ENCODE results near the gene TTC23. TPM values are rescaled to one million over a fixed set of nuclear protein-coding genes. Genes with fewer than 3 reads are reported as not detected.
"Not testable (repeated sequence)": the region's sequence is repeated elsewhere in the genome, so short reads cannot be mapped to it uniquely, and the experiment has no call there.

TTC23 gene
- total RNA-seq, 4 donors from 2014 or later, result 19.9 to 45.3 (median 34.0) TPM

DNA sequence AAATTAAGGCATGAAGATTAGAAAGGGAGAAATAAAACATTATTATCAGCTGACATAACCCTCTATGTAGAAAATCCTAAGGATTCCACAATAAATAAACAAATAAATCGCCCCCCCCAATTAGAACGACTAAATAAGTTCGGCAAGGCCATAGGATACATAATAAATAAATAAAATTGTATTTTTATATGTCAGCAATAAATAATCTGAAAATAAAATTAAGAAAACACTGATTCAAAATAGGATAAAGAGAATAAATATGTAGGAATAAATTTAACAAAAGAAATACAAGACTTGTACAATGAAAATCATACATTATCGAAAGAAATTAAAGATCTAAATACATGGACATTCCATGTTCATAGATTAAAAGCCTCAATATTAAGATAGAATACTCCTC lies 5.1 kb downstream of the TTC23 start:
- intact Hi-C loops (cut with DNase I), result no loop called here
- H3K4me3 ChIP-seq (replicated peaks in 1 of 3), result no peak overlapping the region
- TF ChIP-seq, protein P1, sequence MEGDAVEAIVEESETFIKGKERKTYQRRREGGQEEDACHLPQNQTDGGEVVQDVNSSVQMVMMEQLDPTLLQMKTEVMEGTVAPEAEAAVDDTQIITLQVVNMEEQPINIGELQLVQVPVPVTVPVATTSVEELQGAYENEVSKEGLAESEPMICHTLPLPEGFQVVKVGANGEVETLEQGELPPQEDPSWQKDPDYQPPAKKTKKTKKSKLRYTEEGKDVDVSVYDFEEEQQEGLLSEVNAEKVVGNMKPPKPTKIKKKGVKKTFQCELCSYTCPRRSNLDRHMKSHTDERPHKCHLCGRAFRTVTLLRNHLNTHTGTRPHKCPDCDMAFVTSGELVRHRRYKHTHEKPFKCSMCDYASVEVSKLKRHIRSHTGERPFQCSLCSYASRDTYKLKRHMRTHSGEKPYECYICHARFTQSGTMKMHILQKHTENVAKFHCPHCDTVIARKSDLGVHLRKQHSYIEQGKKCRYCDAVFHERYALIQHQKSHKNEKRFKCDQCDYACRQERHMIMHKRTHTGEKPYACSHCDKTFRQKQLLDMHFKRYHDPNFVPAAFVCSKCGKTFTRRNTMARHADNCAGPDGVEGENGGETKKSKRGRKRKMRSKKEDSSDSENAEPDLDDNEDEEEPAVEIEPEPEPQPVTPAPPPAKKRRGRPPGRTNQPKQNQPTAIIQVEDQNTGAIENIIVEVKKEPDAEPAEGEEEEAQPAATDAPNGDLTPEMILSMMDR (IDR thresholded peaks at IDR 0.05), result no peak
- no peak for TF ChIP-seq POLR2A (IDR thresholded peaks at IDR 0.05)

GRCh38 chr15:99241752-99242151 lies 7.6 kb downstream of the TTC23 start:
- DNase-seq, result no peak
- TF ChIP-seq, protein P1 (IDR thresholded peaks at IDR 0.05), result no peak
- no peak for TF ChIP-seq POLR2A (IDR thresholded peaks at IDR 0.05)
- no peaks in the 10 kb centered on the region for H3K4me1 ChIP-seq
- intact Hi-C loops (cut with DNase I), result no loop called here
- 91% methylated on average over 9 of the region's 9 CpGs for WGBS, 2 donors
- H3K27me3 ChIP-seq, result no peaks in the 10 kb centered on the region
- H3K4me3 ChIP-seq (replicated peaks in 1 of 3), result no peak overlapping the region
- H3K27ac ChIP-seq, result no peak overlapping the region
- no peaks in the 10 kb centered on the region for H3K9me3 ChIP-seq
- peaks cover 0 to 2% of the 10 kb centered on the region in 2 donors for H3K36me3 ChIP-seq

More for the DNA sequence above, 5.1 kb downstream of the TTC23 start:
- Histone ChIP-seq H3K4me1 (peaks cover 3 to 13% of the 10 kb centered on the region in 2 donors), H3K36me3 (no peaks in the 10 kb centered on the region), H3K27me3 (no peaks in the 10 kb centered on the region), H3K9me3 (no peaks in the 10 kb centered on the region), H3K27ac (no peak overlapping the region)
- no peak for DNase-seq
- WGBS, 2 donors, result 95% methylated on average over 4 of the region's 4 CpGs

DNA sequence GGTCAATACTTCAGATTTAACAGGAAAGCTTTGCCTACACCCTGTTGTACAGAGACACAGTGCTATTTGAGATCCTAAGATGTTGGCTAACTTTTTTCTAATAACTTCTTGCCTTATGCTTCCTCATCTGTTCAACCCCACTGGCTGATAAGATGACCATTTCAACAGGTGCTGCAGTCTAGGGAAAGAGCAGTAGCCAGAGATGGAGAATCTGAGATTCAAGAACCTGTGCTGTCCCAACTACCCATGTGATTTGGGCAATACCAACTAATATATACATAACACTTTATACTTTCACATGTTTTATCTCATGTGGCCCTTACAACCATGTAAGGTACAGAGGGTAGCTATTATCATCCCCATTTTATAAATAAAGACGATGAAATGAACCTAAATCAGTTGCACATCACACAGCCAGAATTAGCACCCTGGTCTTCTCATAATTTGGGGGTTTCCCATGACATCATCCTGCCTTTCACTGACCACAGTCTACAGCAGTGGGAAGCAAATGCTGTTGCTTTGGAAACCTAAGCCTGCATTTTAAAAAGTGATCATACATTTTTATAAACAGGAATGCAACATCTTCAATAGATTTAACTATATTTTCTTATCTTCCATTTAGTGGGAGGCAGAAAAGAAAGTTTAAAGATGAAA lies 9.7 kb downstream of the TTC23 start:
- no peak overlapping the region for H3K4me3 ChIP-seq (replicated peaks in 1 of 3)
- H3K27me3 ChIP-seq, result no peaks in the 10 kb centered on the region
- intact Hi-C loops (cut with DNase I), result no loop called here
- H3K27ac ChIP-seq, result no peak overlapping the region
- no peaks in the 10 kb centered on the region for H3K4me1 ChIP-seq
- WGBS, 2 donors, result 72 to 91% methylated on average over 1 of the region's 1 CpG
- TF ChIP-seq POLR2A (IDR thresholded peaks at IDR 0.05), result no peak
- TF ChIP-seq, protein P1 (IDR thresholded peaks at IDR 0.05), result no peak
- H3K9me3 ChIP-seq, result no peaks in the 10 kb centered on the region
- H3K36me3 ChIP-seq, result peaks cover 0 to 2% of the 10 kb centered on the region in 2 donors
- no peak for DNase-seq

DNA sequence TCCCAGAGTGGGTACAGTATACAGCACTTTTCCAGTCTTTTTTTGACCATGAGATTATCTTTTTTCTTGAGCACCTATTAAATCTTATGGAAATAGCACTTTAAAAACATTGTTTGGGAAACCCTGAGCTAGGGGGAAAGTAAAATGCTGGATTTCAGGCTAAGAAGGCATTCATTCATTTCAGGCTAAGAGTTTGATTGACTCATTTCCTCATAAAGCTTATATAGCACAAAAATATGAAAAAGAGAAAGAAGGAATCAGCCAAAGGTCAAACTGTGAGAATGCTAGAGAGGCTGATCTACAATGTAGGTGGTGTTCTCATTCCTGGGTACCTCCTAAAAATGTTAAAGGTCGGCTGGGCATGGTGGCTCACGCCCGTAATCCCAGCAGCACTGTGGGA lies 10.5 kb downstream of the TTC23 start:
- Histone ChIP-seq H3K27me3 (no peaks in the 10 kb centered on the region), H3K9me3 (no peaks in the 10 kb centered on the region), H3K36me3 (peaks cover 0 to 2% of the 10 kb centered on the region in 2 donors), H3K4me1 (no peaks in the 10 kb centered on the region), H3K4me3 (replicated peaks in 1 of 3) (no peak overlapping the region), H3K27ac (no peak overlapping the region)
- no peak for DNase-seq
- intact Hi-C loops (cut with DNase I), result no loop called here
- TF ChIP-seq POLR2A (IDR thresholded peaks at IDR 0.05), result no peak
- TF ChIP-seq, protein P1 (IDR thresholded peaks at IDR 0.05), result no peak
- 77 to 92% methylated on average over 3 of the region's 3 CpGs for WGBS, 2 donors

DNA sequence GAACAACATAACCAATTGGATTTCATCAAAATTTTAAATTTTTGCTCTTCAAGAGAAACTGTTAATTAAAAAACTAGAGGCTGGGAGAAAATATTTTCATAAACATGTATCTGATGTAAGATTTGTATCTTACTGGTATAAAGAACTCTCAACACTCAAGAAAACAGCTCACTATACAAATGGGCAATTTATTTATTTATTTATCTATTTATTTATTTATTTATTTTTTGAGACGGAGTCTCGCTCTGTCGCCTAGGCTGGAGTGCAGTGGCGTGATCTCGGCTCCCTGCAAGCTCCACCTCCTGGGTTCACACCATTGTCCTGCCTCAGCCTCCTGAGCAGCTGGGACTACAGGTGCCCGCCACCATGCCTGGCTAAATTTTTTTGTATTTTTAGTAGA lies 15.2 kb downstream of the TTC23 start:
- H3K27me3 ChIP-seq; intact Hi-C loops (cut with DNase I); H3K9me3 ChIP-seq; DNase-seq; H3K36me3 ChIP-seq; H3K4me1 ChIP-seq; H3K27ac ChIP-seq; H3K4me3 ChIP-seq (replicated peaks in 1 of 3): not testable (repeated sequence)
- 88 to 97% methylated on average over 6 of the region's 6 CpGs for WGBS, 2 donors

Measured in thyroid gland (tissue), 4 donors.